Uterine smooth muscle cell (primary cell): ENCODE data around the gene KRTAP9-1. TPM values are rescaled to one million over a fixed set of nuclear protein-coding genes. Genes with fewer than 3 reads are reported as not detected.

Experiments used
- total RNA-seq: library from RNA; depleted of rRNA; stranded (reverse); fragments of >200 nt; gene quantifications from 2 replicates; pipeline ENCODE4 v1.2.3, GENCODE V29; 2014

Gene KRTAP9-1, protein sequence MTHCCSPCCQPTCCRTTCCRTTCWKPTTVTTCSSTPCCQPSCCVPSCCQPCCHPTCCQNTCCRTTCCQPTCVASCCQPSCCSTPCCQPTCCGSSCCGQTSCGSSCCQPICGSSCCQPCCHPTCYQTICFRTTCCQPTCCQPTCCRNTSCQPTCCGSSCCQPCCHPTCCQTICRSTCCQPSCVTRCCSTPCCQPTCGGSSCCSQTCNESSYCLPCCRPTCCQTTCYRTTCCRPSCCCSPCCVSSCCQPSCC
- not detected in 2 replicates for total RNA-seq

DNA sequence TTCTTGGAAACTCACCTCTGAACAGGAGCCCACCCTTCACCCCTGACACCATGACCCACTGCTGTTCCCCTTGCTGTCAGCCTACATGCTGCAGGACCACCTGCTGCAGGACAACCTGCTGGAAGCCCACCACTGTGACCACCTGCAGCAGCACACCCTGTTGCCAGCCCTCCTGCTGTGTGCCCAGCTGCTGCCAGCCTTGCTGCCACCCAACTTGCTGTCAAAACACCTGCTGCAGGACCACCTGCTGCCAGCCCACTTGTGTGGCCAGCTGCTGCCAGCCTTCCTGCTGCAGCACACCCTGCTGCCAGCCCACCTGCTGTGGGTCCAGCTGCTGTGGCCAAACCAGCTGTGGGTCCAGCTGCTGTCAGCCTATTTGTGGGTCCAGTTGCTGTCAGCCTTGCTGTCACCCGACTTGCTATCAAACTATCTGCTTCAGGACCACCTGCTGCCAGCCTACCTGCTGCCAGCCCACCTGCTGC is at the start of gene KRTAP9-1:
Gene KRTAP9-1 (plus strand): TSS at position 51 of the 482 bp plus-strand sequence. CDS start 0 bp downstream, at position 51.

DNA sequence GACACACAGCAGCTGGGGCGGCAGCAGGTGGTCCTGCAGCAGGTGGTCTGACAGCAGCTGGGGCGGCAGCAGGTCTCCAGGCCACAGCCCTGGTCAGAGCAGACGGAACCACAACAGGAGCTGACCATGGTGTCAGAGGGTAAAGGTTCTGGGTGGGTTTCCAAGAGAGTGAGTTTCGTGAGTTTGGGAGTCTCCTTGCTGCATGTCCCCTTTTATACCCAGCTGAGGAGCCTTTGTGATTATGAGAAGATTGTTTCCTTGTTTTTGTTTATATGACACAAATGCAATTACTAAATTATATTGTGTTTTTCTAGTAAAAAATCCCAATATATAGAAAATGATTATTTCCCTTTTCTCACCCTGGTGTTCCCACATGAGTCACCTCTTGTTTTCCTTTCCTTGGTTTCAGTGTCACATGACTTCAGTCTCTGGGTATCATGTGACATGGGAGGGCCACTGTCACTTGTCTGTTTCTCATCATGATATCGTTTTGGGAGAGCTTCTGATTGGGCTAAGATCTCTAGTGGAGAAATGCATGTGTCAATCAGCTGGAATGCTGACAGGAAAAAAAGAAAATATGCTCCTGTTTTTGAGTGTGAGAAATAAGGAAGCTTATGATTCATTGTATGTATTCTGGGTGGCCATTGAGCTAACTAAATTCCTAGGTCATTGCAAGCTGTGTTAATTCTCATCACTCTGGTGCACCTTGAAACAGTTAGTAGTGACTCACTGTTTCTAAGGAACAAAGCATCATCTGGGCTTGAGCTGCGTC is 49.1 kb upstream of the KRTAP9-1 start, which contains the start of gene KRTAP4-6:
Gene KRTAP4-6 (minus strand): TSS at position 185 of the 772 bp plus-strand sequence. CDS start 57 bp downstream, at position 128.

DNA sequence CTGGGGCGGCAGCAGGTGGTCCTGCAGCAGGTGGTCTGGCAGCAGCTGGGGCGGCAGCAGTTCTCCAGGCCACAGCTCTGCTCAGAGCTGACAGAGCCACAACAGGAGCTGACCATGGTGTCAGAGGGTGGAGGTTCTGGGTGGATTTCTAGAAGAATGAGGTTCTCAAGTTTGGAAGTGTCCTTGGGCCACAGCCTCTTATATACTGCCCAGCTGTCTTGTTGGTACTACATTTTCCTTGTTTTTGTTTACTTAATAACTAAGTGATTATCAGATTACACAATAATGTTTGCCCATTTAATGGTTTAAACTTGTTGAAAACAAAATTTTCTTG is 40.1 kb upstream of the KRTAP9-1 start, which contains the start of gene KRTAP4-5:
Gene KRTAP4-5 (minus strand): TSS at position 174 of the 334 bp plus-strand sequence. CDS start 58 bp downstream, at position 116.

DNA sequence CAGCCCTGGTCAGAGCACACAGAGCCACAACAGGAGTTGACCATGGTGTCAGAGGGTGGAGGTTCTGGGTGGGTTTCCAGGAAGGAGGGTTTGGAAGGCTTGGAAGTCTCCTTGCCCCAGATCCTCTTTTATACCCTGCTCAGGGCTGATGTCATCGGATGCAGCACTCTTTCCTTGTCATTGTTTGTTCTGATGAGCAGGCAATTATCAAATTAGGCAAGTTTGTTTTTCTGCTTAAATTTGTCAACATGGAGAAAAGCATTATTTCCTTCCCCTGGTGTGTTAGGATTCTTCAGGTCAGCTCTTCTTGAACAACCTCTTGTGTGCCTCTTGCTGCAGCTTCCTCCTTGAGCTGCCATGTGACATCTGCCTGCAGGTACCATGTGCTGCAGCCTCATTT is 29.0 kb upstream of the KRTAP9-1 start, which contains the start of gene KRTAP4-4:
Gene KRTAP4-4 (minus strand): TSS at position 101 of the 400 bp plus-strand sequence. CDS start 57 bp downstream, at position 44.

DNA sequence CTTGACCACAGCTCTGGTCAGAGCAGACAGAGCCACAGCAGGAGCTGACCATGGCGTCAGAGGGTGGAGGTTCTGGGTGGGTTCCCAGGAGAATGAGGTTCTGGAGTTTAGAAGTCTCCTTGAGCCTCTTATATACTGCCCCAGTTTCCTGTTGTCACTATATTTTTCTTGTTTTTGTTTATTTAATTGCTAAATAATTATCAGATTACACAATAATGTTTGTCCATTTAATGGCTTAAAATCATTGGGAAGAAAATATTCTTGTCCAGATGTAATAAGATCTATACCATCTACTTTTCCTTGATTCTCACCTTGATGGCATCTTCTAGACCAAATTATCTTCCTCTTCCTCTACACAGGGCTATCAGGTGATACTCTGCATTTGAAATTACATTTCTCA is 21.6 kb upstream of the KRTAP9-1 start, which contains the start of gene KRTAP4-3:
Gene KRTAP4-3 (minus strand): TSS at position 101 of the 400 bp plus-strand sequence. CDS start 49 bp downstream, at position 52.

DNA sequence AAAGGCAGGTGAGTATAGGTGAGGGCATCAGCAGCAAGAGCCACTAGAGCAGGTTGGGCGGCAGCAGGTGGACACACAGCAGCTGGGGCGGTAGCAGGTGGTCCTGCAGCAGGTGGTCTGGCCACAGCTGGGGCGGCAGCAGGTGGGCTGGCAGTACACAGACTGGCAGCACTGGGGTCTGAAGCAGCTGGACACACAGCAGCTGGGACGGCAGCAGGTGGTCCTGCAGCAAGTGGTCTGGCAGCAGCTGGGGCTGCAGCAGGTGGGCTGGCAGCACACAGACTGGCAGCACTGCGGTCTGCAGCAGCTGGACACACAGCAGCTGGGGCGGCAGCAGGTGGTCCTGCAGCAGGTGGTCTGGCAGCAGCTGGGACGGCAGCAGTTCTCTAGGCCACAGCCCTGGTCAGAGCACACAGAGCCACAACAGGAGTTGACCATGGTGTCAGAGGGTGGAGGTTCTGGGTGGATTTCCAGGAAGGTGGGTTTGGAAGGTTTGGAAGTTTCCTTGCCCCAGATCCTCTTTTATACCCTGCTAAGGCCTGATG is 11.9 kb upstream of the KRTAP9-1 start, which contains the start of gene KRTAP4-2:
Gene KRTAP4-2 (minus strand): TSS at position 495 of the 545 bp plus-strand sequence. CDS start 57 bp downstream, at position 438.

DNA sequence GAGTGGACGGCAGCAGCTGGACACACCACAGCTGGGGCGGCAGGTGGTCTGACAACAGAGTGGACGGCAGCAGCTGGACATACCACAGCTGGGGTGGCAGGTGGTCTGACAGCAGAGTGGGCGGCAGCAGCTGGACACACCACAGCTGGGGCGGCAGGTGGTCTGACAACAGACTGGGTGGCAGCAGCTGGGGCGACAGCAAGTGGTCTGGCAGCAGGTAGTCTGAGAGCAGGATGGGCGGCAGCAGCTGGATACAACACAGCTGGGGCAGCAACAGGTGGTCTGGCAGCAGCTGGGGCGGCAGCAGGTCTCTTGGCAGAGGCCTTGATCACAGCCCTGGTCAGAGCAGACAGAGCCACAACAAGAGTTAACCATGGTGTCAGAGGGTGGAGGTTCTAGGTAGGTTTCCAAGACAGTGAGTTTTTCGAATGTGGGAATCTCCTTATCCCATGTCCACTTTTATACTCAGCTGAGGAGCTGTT is 5.2 kb upstream of the KRTAP9-1 start, which contains the start of gene KRTAP4-1:
Gene KRTAP4-1 (minus strand): TSS at position 432 of the 482 bp plus-strand sequence. CDS start 57 bp downstream, at position 375.

DNA sequence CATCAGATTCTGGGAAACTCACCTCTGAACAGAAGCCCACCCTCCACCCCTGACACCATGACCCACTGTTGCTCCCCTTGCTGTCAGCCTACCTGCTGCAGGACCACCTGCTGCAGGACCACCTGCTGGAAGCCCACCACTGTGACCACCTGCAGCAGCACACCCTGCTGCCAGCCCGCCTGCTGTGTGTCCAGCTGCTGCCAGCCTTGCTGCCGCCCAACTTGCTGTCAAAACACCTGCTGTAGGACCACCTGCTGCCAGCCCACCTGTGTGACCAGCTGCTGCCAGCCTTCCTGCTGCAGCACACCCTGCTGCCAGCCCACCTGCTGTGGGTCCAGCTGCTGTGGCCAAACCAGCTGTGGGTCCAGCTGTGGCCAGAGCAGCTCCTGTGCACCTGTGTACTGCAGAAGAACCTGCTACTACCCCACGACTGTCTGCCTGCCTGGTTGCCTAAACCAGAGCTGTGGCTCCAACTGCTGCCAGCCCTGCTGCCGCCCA is 37.0 kb downstream of the KRTAP9-1 start, which contains the start of gene KRTAP9-2:
Gene KRTAP9-2 (plus strand): TSS at position 51 of the 498 bp plus-strand sequence. CDS start 7 bp downstream, at position 58.

DNA sequence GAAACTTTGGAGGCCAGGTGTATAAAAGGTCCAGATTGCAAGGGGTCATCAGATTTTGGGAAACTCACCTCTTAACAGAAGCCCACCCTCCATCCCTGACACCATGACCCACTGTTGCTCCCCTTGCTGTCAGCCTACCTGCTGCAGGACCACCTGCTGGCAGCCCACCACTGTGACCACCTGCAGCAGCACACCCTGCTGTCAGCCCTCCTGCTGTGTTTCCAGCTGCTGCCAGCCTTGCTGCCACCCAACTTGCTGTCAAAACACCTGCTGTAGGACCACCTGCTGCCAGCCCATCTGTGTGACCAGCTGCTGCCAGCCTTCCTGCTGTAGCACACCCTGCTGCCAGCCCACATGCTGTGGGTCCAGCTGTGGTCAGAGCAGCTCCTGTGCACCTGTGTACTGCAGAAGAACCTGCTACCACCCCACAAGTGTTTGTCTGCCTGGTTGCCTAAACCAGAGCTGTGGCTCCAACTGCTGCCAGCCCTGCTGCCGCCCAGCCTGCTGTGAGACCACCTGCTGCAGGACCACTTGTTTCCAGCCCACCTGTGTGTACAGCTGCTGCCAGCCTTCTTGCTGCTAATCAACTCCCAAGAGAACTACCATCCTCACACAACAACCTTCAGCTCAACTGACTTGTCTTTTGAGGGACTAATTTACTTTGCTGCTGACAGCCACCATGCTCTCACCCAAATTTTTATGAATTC is 42.9 kb downstream of the KRTAP9-1 start, which contains the start of gene KRTAP9-3:
Gene KRTAP9-3 (plus strand): TSS at position 51 of the 707 bp plus-strand sequence. CDS start 53 bp downstream, at position 104.

DNA sequence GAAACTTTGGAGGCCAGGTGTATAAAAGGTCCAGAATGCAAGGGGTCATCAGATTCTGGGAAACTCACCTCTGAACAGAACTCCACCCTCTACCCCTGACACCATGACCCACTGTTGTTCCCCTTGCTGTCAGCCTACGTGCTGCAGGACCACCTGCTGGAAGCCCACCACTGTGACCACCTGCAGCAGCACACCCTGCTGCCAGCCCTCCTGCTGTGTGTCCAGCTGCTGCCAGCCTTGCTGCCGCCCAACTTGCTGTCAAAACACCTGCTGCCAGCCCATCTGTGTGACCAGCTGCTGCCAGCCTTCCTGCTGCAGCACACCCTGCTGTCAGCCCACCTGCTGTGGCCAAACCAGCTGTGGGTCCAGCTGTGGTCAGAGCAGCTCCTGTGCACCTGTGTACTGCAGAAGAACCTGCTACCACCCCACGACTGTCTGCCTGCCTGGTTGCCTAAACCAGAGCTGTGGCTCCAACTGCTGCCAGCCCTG is 48.3 kb downstream of the KRTAP9-1 start, which contains the start of gene KRTAP9-8:
Gene KRTAP9-8 (plus strand): TSS at position 51 of the 489 bp plus-strand sequence. CDS start 53 bp downstream, at position 104.

Other genes starting within 250 kb of the KRTAP9-1 start
- 0.11 TPM in 1 of 2 replicates, not detected in the other for gene KRT39, start 222.9 kb upstream of the KRTAP9-1 start, total RNA-seq
- gene KRT40, start 205.6 kb upstream of the KRTAP9-1 start, total RNA-seq: not detected in 2 replicates
- not detected in 2 replicates for gene KRTAP3-3, start 195.7 kb upstream of the KRTAP9-1 start, total RNA-seq
- not detected in 2 replicates for gene KRTAP3-2, start 190.0 kb upstream of the KRTAP9-1 start, total RNA-seq
- not detected in 2 replicates for gene KRTAP3-1, start 180.8 kb upstream of the KRTAP9-1 start, total RNA-seq
- gene KRTAP1-5, start 162.7 kb upstream of the KRTAP9-1 start, total RNA-seq: 32.6 and 54.1 TPM in 2 replicates
- not detected in 2 replicates for gene KRTAP1-4, start 159.7 kb upstream of the KRTAP9-1 start, total RNA-seq
- gene KRTAP1-3, start 155.0 kb upstream of the KRTAP9-1 start, total RNA-seq: not detected in 2 replicates
- 0.55 and 0.87 TPM in 2 replicates for gene KRTAP1-1, start 148.4 kb upstream of the KRTAP9-1 start, total RNA-seq
- gene KRTAP2-1, start 142.6 kb upstream of the KRTAP9-1 start, total RNA-seq: not detected in 2 replicates
- not detected in 2 replicates for gene KRTAP2-2, start 134.7 kb upstream of the KRTAP9-1 start, total RNA-seq
- 0.12 and 1.00 TPM in 2 replicates for gene KRTAP2-3, start 129.8 kb upstream of the KRTAP9-1 start, total RNA-seq
- not detected in 2 replicates for gene KRTAP2-4, start 124.0 kb upstream of the KRTAP9-1 start, total RNA-seq
- gene KRTAP4-7, start 105.7 kb upstream of the KRTAP9-1 start, total RNA-seq: not detected in 2 replicates
- not detected in 2 replicates for gene KRTAP4-8, start 91.7 kb upstream of the KRTAP9-1 start, total RNA-seq
- not detected in 2 replicates for gene KRTAP4-16, start 87.7 kb upstream of the KRTAP9-1 start, total RNA-seq
- 0.12 TPM in 1 of 2 replicates, not detected in the other for gene KRTAP4-9, start 84.5 kb upstream of the KRTAP9-1 start, total RNA-seq
- not detected in 2 replicates for gene KRTAP4-11, start 71.5 kb upstream of the KRTAP9-1 start, total RNA-seq
- not detected in 2 replicates for gene KRTAP4-12, start 65.7 kb upstream of the KRTAP9-1 start, total RNA-seq
- not detected in 2 replicates for gene KRTAP4-6, start 49.3 kb upstream of the KRTAP9-1 start, total RNA-seq
- not detected in 2 replicates for gene KRTAP4-5, start 40.1 kb upstream of the KRTAP9-1 start, total RNA-seq
- not detected in 2 replicates for gene KRTAP4-4, start 29.1 kb upstream of the KRTAP9-1 start, total RNA-seq
- not detected in 2 replicates for gene KRTAP4-3, start 21.7 kb upstream of the KRTAP9-1 start, total RNA-seq
- gene KRTAP4-2, start 11.7 kb upstream of the KRTAP9-1 start, total RNA-seq: not detected in 2 replicates
- 0.11 TPM in 1 of 2 replicates, not detected in the other for gene KRTAP4-1, start 5.0 kb upstream of the KRTAP9-1 start, total RNA-seq
- gene KRTAP9-2, start 36.8 kb downstream of the KRTAP9-1 start, total RNA-seq: not detected in 2 replicates
- gene KRTAP9-3, start 42.6 kb downstream of the KRTAP9-1 start, total RNA-seq: not detected in 2 replicates
- not detected in 2 replicates for gene KRTAP9-8, start 48.1 kb downstream of the KRTAP9-1 start, total RNA-seq
- not detected in 2 replicates for gene KRTAP9-4, start 59.8 kb downstream of the KRTAP9-1 start, total RNA-seq
- not detected in 2 replicates for gene KRTAP9-9, start 65.5 kb downstream of the KRTAP9-1 start, total RNA-seq
- not detected in 2 replicates for gene KRTAP9-6, start 75.5 kb downstream of the KRTAP9-1 start, total RNA-seq
- not detected in 2 replicates for gene KRTAP9-7, start 85.8 kb downstream of the KRTAP9-1 start, total RNA-seq
- gene KRTAP29-1, start 113.0 kb downstream of the KRTAP9-1 start, total RNA-seq: not detected in 2 replicates
- gene KRTAP16-1, start 119.4 kb downstream of the KRTAP9-1 start, total RNA-seq: not detected in 2 replicates
- 0.12 and 0.33 TPM in 2 replicates for gene KRTAP17-1, start 125.8 kb downstream of the KRTAP9-1 start, total RNA-seq
- not detected in 2 replicates for gene KRT33A, start 160.9 kb downstream of the KRTAP9-1 start, total RNA-seq
- gene KRT33B, start 179.9 kb downstream of the KRTAP9-1 start, total RNA-seq: 1.1 and 2.7 TPM in 2 replicates
- 133 and 203 TPM in 2 replicates for gene KRT34, start 192.4 kb downstream of the KRTAP9-1 start, total RNA-seq
- not detected in 2 replicates for gene KRT31, start 207.7 kb downstream of the KRTAP9-1 start, total RNA-seq
- not detected in 2 replicates for gene KRT37, start 234.7 kb downstream of the KRTAP9-1 start, total RNA-seq